ENCODE measurements around the gene RNF182.

The RNF182 gene

DNA sequence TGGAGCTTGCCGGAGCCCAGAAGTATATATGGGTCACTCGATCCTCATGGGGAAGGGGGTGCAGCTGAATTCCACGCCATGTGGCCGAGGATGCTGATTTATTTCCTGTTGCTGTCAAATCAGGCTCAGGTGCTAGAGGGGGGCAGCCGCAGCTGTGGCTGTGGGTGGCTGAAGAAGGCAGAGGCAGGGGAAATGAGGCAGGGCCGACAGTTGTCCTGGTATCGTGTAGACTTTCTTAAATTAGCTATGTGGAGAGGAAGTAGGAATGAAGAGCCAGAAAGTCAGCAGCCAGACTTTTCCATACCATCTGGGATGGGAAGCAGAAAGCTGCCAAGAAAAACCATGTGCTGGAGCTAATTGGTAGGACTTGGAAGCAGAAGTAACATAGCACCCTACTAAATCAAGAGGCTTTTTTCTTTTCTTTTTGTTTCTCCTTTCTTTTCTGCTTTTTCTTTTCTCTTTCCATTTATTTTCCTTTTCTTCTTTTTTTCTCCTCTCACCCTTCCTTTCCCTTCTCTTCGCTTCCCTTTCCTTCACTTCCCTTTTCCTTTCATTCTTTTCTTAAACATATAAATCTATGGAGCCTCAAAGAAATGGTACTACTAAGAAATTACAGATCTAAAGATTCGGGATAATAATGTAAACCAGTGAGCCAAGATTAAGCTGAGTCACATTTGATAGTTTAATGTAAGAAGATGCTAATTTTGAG is 102.2 kb downstream of the RNF182 start:
- no peak for DNase-seq (ENCODE audit: low spot score)
- TF ChIP-seq, protein P1, sequence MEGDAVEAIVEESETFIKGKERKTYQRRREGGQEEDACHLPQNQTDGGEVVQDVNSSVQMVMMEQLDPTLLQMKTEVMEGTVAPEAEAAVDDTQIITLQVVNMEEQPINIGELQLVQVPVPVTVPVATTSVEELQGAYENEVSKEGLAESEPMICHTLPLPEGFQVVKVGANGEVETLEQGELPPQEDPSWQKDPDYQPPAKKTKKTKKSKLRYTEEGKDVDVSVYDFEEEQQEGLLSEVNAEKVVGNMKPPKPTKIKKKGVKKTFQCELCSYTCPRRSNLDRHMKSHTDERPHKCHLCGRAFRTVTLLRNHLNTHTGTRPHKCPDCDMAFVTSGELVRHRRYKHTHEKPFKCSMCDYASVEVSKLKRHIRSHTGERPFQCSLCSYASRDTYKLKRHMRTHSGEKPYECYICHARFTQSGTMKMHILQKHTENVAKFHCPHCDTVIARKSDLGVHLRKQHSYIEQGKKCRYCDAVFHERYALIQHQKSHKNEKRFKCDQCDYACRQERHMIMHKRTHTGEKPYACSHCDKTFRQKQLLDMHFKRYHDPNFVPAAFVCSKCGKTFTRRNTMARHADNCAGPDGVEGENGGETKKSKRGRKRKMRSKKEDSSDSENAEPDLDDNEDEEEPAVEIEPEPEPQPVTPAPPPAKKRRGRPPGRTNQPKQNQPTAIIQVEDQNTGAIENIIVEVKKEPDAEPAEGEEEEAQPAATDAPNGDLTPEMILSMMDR (IDR thresholded peaks at IDR 0.05; ENCODE audit: extremely low read depth, missing control alignments) = no peak

DNA sequence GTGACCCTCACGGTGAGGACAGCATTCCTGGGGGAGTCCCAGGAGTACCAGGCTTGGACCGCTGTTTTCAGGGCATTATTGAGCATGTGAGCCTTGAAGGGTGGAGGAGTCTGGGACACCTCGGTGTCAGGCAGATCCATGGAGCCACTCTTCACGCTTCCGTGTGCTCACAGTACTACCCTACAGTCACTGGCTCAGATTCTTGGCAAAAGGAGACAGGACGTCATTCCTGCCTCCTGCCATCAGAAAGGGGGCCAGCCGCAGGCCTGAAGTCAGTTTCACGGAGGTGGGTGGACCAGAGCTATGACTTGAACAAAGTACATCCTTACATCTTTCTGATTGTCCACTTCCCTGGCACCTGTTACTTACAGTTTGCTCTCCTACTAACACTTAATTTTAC is 103.9 kb downstream of the RNF182 start:
- DNase-seq (ENCODE audit: low spot score) = no peak
- TF ChIP-seq, protein P1 (IDR thresholded peaks at IDR 0.05; ENCODE audit: extremely low read depth, missing control alignments) = no peak

DNA sequence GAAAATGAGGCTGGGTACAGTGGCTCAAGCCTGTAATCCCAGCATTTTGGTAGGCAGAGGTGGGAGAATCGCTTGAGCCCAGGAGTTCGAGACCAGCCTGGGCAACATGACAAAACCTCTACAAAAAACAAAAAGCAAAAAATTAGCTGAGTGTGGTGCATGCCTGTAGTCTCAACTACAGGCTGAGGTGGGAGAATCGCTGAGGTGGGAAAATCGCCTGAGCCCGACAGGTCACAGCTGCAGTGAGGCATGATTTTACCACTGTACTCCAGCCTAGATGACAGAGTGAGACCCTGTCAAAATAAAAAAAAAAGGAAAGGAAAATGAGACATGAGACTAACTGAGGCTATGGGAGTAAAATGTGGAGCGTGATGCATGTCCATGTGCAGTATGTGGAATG is 104.9 kb downstream of the RNF182 start:
- TF ChIP-seq, protein P1 (IDR thresholded peaks at IDR 0.05; ENCODE audit: extremely low read depth, missing control alignments) = no peak
- no peak for DNase-seq (ENCODE audit: low spot score)
